HepG2 (cell line): ENCODE results near the gene LCTL. TPM values are rescaled to one million over a fixed set of nuclear protein-coding genes. Genes with fewer than 3 reads are reported as not detected.
"Not testable (repeated sequence)": the region's sequence is repeated elsewhere in the genome, so short reads cannot be mapped to it uniquely, and the experiment has no call there.

ENCODE experiments used
- ATAC-seq: fragments of 200-7000 bp; cut with Tn5 transposase; 3 replicates; pipeline ENCODE4 v1.9.1; 2020; ENCODE audit warnings: mild to moderate bottlenecking, moderate library complexity
- BruUV-seq: library from RNA; stranded (reverse); fragments of 400-500 nt; replicated peaks from 2 replicates; lab custom pipeline; 2021; lab: Mats Ljungman, UMichigan
- CTCF ChIA-PET: fragments of 300-600 bp; formaldehyde crosslinking; extraction: SDS; loops from one replicate; lab custom pipeline; 2021; ENCODE audit warnings: low total read pairs, inconsistent platforms, low intra/inter-chr PET ratio; lab: Yijun Ruan, JAX
- POLR2A ChIA-PET: fragments of 350-600 bp; sonication (Branson Sonifier 250); formaldehyde crosslinking; loops from one replicate; lab custom pipeline; 2020; ENCODE audit warnings: antibody characterized with exemption, inconsistent platforms; lab: Yijun Ruan, JAX
- DNase-seq: peaks from one replicate; pipeline ENCODE4 v3.0.0-alpha.2; 2015; ENCODE audit warnings: low spot score
- FAIRE-seq: peaks from 3 replicates; lab custom pipeline; 2011; peaks lifted over from hg19 to GRCh38; lab: Jason Lieb, UNC
- H2AFZ ChIP-seq: one replicate; pipeline ENCODE4 v1.6.1; 2011; ENCODE audit warnings: low read length, inconsistent platforms
- H3K27ac ChIP-seq: fragments of 300-600 bp; 3 replicates; pipeline ENCODE4 v1.8.0; 2011; ENCODE audit warnings: mixed run types, mild to moderate bottlenecking, mixed read lengths, low read length, inconsistent platforms; ENCODE audit not compliant: insufficient read depth; ENCODE audit errors: extremely low read length
- H3K27me3 ChIP-seq, 2 experiments: fragments of 200-600 bp in 1 of 2; 2 replicates in 1 of 2; 3 replicates in 1 of 2; pipeline versions ENCODE4 v1.6.0 to v1.8.0; 2011; ENCODE audit warnings: low read length in 2 of 2, mild to moderate bottlenecking in 2 of 2, moderate library complexity in 2 of 2, inconsistent platforms in 1 of 2; ENCODE audit not compliant: insufficient read depth in 2 of 2, control insufficient read depth in 1 of 2
- H3K36me3 ChIP-seq, 2 experiments: fragments of 200-600 bp in 1 of 2; replicated peaks in 1 of 2; 2 replicates in 1 of 2; 3 replicates in 1 of 2; pipeline versions ENCODE4 v1.5.1 to v1.8.0; 2011; ENCODE audit warnings: low read length in 2 of 2, inconsistent platforms in 1 of 2; ENCODE audit not compliant: insufficient read depth in 2 of 2, control insufficient read depth in 1 of 2
- H3K4me1 ChIP-seq: 2 replicates; pipeline ENCODE4 v1.5.1; 2012; ENCODE audit warnings: low read length, inconsistent platforms; ENCODE audit not compliant: insufficient read depth
- H3K4me2 ChIP-seq: 2 replicates; pipeline ENCODE4 v1.6.0; 2011; ENCODE audit warnings: low read depth, low read length, inconsistent platforms
- H3K4me3 ChIP-seq, 3 experiments: fragments of 200-600 bp in 1 of 3; sonication (generic), shearing (Covaris generic) in 1 of 3; replicated peaks in 1 of 3; 2 replicates each; pipeline ENCODE4 v1.5.1; 2011 to 2016; ENCODE audit warnings: low read length in 3 of 3, inconsistent platforms in 2 of 3, low read depth in 2 of 3, mild to moderate bottlenecking in 2 of 3, control low read depth in 1 of 3, mixed read lengths in 1 of 3; ENCODE audit not compliant: insufficient read depth in 1 of 3
- H3K79me2 ChIP-seq: one replicate; pipeline ENCODE4 v1.6.1; 2011; ENCODE audit warnings: low read length, inconsistent platforms; ENCODE audit not compliant: insufficient read depth
- H3K9ac ChIP-seq: 2 replicates; pipeline ENCODE4 v1.6.0; 2011; ENCODE audit warnings: mild to moderate bottlenecking, low read depth, low read length, inconsistent platforms; ENCODE audit not compliant: insufficient read depth
- H3K9me3 ChIP-seq: 2 replicates; pipeline ENCODE4 v1.5.1; 2012; ENCODE audit warnings: mild to moderate bottlenecking, low read length
- H4K20me1 ChIP-seq: 2 replicates; pipeline ENCODE4 v1.6.0; 2011; ENCODE audit warnings: inconsistent platforms, mild to moderate bottlenecking, low read length, moderate library complexity; ENCODE audit not compliant: insufficient read depth
- CEBPG ChIP-seq: IDR thresholded peaks from 2 replicates; pipeline ENCODE4 v1.6.1; 2016
- FOSL2 ChIP-seq: sonication (generic); formaldehyde crosslinking; IDR thresholded peaks from 2 replicates; pipeline ENCODE4 v1.4.0; 2020; ENCODE audit warnings: missing genetic modification reagents
- GABPA ChIP-seq, 2 experiments: IDR thresholded peaks; 2 replicates each; pipeline ENCODE4 v1.6.1; 2011 to 2016; ENCODE audit warnings: low read depth in 2 of 2, low read length in 1 of 2, missing biosample characterization in 1 of 2, missing genetic modification characterization in 1 of 2
- GATAD1 ChIP-seq: IDR thresholded peaks from 2 replicates; pipeline ENCODE4 v1.6.1; 2016; ENCODE audit warnings: missing genetic modification reagents, missing compliant biosample characterization
- GATAD2A ChIP-seq: IDR thresholded peaks from 2 replicates; pipeline ENCODE4 v1.6.1; 2016
- HNF4A ChIP-seq: sonication (generic); formaldehyde crosslinking; IDR thresholded peaks from 2 replicates; pipeline ENCODE4 v1.4.0; 2020; ENCODE audit warnings: missing genetic modification reagents
- HOXA5 ChIP-seq: sonication (generic); formaldehyde crosslinking; IDR thresholded peaks from 2 replicates; pipeline ENCODE4 v1.4.0; 2020; ENCODE audit warnings: missing genetic modification reagents
- MED1 ChIP-seq: sonication (generic); formaldehyde crosslinking; IDR thresholded peaks from 2 replicates; pipeline ENCODE4 v1.4.0; 2020; ENCODE audit warnings: missing genetic modification reagents
- POLR2A ChIP-seq, 2 experiments: IDR thresholded peaks; 2 replicates each; pipeline ENCODE4 v1.6.1; 2011; ENCODE audit warnings: low read depth in 2 of 2, low read length in 2 of 2, mild to moderate bottlenecking in 1 of 2, moderate library complexity in 1 of 2; ENCODE audit not compliant: insufficient read depth in 1 of 2
- POLR2AphosphoS5 ChIP-seq: IDR thresholded peaks from 2 replicates; pipeline ENCODE4 v1.6.1; 2012; ENCODE audit warnings: low read depth, low read length
- PPARG ChIP-seq: conservative IDR thresholded peaks from 2 replicates; pipeline ENCODE4 v1.6.1; 2016; ENCODE audit warnings: missing biosample characterization, missing genetic modification reagents
- RBFOX2 ChIP-seq: fragments of 200-400 bp; formaldehyde crosslinking; IDR thresholded peaks from 2 replicates; pipeline ENCODE4 v1.6.1; 2017; ENCODE audit warnings: low read depth, mild to moderate bottlenecking, low read length
- SAP130 ChIP-seq: IDR thresholded peaks from 2 replicates; pipeline ENCODE4 v1.6.1; 2016; ENCODE audit warnings: low read depth
- WGBS: methylation state at CpG from one replicate; pipeline ENCODE4 v1.1.6; 2017; ENCODE audit warnings: low lambda C conversion rate; 5-methylcytosine and 5-hydroxymethylcytosine counted together
- in situ Hi-C: cut with HindIII; loops from 2 replicates; pipeline ENCODE4 v1.10.0; 2017; ENCODE audit warnings: low pct_unique_long_range_greater_than_20kb; ENCODE audit not compliant: extremely low pct_ligation_motif_present
- intact Hi-C: fragments of 100-400 bp; cut with micrococcal nuclease; formaldehyde crosslinking; loops from one replicate; pipeline ENCODE4 v1.10.0; 2022; ENCODE audit not compliant: unreplicated experiment
- polyA plus RNA-seq, 8 experiments: library from polyadenylated mRNA; depleted of rRNA in 3 of 8; stranded (reverse) in 7 of 8; unstranded in 1 of 8; fragments of >200 nt; fragmentation: Illumina TruSeq in 4 of 8; extraction: Trizol in 4 of 8; gene quantifications; 2 replicates each; pipeline versions ENCODE4 v1.2.1 to v1.2.3, GENCODE V29; 2011 to 2016; ENCODE audit warnings: low read depth in 4 of 8, missing spikeins in 1 of 8, mixed read lengths in 1 of 8; ENCODE audit not compliant: insufficient read depth in 1 of 8
- total RNA-seq, 5 experiments: library from RNA; depleted of rRNA; stranded (reverse); fragments of >200 nt; fragmentation: Illumina TruSeq; extraction: Trizol; gene quantifications; 2 replicates each; pipeline ENCODE4 v1.2.3, GENCODE V29; 2016; ENCODE audit warnings: low read depth in 1 of 5
- TF ChIP-seq, protein P1 (sequence below): IDR thresholded peaks from 2 replicates; pipeline ENCODE4 v1.6.1; 2012; ENCODE audit warnings: low read depth, low read length, improper control_type of control experiment

Gene LCTL
- total and polyA plus RNA-seq, 2 of the 13 experiments (the other 11 are each of a cell fraction or from before 2014, with no cell fraction given) = 0.96 to 1.4 TPM

DNA sequence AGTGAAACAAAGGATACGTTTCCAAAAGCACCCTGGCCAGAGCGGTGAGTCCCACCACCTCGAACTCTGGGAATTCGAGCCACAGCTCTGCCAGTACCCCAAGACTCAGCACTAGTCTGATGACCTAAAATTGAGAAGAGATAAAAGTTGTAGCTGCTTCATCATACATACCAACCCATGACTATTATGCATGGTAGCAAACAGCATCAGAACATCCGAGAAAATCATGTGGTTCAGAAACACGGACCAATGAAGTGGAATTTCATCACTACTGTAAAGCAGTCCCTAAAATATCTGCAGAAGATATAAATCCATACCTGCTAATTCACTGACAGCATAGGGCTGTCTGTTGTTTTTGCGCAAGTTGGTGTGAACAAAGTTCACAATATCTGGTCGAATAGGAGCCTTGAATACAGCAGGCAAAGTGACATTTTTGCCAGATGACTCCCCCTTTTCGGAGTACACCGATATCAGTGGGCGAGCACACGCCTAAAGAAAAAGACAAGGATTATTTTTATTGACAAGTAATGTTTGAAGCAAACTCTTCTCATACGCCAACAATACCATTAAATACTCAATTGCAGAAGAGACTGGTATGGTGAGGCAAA is 62.7 kb downstream of the LCTL start:
- in situ Hi-C loops; H3K27me3 ChIP-seq; H2AFZ ChIP-seq; FAIRE-seq; CTCF ChIA-PET; H3K9me3 ChIP-seq; ATAC-seq; intact Hi-C loops; BruUV-seq; TF ChIP-seq GABPA (IDR thresholded peaks at IDR 0.05; ENCODE audit: low read depth, low read length): not testable (repeated sequence)
- POLR2A ChIA-PET = interaction anchor here (0.5 kb wide), 1 partner anchor 121 kb away, joined by 3 read pairs; no protein-coding TSS in a partner anchor
- peaks cover 54% of the 10 kb centered on the region for H3K4me1 ChIP-seq
- H3K36me3 ChIP-seq = peaks cover 6 to 48% of the 10 kb centered on the region in 2 experiments; a peak in 4 of 5 replicates
- peak; percentile 21 for DNase-seq
- H3K27ac ChIP-seq = peak overlapping the region; percentile 89
- H3K79me2 ChIP-seq = peaks cover 55% of the 10 kb centered on the region
- peak overlapping the region; percentile 69 to 100 (median 88) for H3K4me3 ChIP-seq
- peaks cover 38% of the 10 kb centered on the region for H4K20me1 ChIP-seq
- WGBS = 12% methylated on average over 13 of the region's 13 CpGs
- H3K4me2 ChIP-seq = peak overlapping the region; percentile 93
- 0 out of 2 replicates have a peak, but pooled peaks have one; percentile 20 for TF ChIP-seq GATAD2A
- peak; percentile 71 for TF ChIP-seq CEBPG
- TF ChIP-seq RBFOX2 = peak; percentile 51; the same call in 1 of the 2 replicates
- TF ChIP-seq HNF4A (CRISPR knock-in tag) = peak; percentile 59
- peak; percentile 26; the same call in 1 of the 2 replicates for TF ChIP-seq POLR2AphosphoS5
- 0 out of 2 replicates have a peak, but pooled peaks have one; percentile 21 for TF ChIP-seq HOXA5 (CRISPR knock-in tag)
- TF ChIP-seq POLR2A (IDR thresholded peaks at IDR 0.05; ENCODE audit: insufficient read depth in 1 of 2, low read depth in 2 of 2, low read length in 2 of 2) = peak in 1 of 2 experiments; percentile 70; a peak in 2 of 4 replicates
- TF ChIP-seq, protein P1, sequence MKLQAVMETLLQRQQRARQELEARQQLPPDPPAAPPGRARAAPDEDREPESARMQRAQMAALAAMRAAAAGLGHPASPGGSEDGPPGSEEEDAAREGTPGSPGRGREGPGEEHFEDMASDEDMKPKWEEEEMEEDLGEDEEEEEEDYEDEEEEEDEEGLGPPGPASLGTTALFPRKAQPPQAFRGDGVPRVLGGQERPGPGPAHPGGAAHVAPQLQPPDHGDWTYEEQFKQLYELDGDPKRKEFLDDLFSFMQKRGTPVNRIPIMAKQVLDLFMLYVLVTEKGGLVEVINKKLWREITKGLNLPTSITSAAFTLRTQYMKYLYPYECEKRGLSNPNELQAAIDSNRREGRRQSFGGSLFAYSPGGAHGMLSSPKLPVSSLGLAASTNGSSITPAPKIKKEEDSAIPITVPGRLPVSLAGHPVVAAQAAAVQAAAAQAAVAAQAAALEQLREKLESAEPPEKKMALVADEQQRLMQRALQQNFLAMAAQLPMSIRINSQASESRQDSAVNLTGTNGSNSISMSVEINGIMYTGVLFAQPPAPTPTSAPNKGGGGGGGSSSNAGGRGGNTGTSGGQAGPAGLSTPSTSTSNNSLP = 0 out of 2 replicates have a peak, but pooled peaks have one; percentile 15
- 0 out of 2 replicates have a peak, but pooled peaks have one; percentile 35 for TF ChIP-seq PPARG (CRISPR knock-in tag)
- TF ChIP-seq FOSL2 (CRISPR knock-in tag) = peak; percentile 27; the same call in 1 of the 2 replicates
- peak; percentile 69 for TF ChIP-seq SAP130 (CRISPR knock-in tag)
- TF ChIP-seq MED1 (CRISPR knock-in tag) = peak; percentile 19; the same call in 1 of the 2 replicates
- TF ChIP-seq GATAD1 (CRISPR knock-in tag) = 0 out of 2 replicates have a peak, but pooled peaks have one; percentile 28
- TF ChIP-seq GABPA (CRISPR knock-in tag; IDR thresholded peaks at IDR 0.05; ENCODE audit: low read depth) = 0 out of 2 replicates have a peak, but pooled peaks have one; percentile 22
- peak overlapping the region; percentile 96 for H3K9ac ChIP-seq
